ENCODE data around the gene CHDH.

Gene CHDH

DNA sequence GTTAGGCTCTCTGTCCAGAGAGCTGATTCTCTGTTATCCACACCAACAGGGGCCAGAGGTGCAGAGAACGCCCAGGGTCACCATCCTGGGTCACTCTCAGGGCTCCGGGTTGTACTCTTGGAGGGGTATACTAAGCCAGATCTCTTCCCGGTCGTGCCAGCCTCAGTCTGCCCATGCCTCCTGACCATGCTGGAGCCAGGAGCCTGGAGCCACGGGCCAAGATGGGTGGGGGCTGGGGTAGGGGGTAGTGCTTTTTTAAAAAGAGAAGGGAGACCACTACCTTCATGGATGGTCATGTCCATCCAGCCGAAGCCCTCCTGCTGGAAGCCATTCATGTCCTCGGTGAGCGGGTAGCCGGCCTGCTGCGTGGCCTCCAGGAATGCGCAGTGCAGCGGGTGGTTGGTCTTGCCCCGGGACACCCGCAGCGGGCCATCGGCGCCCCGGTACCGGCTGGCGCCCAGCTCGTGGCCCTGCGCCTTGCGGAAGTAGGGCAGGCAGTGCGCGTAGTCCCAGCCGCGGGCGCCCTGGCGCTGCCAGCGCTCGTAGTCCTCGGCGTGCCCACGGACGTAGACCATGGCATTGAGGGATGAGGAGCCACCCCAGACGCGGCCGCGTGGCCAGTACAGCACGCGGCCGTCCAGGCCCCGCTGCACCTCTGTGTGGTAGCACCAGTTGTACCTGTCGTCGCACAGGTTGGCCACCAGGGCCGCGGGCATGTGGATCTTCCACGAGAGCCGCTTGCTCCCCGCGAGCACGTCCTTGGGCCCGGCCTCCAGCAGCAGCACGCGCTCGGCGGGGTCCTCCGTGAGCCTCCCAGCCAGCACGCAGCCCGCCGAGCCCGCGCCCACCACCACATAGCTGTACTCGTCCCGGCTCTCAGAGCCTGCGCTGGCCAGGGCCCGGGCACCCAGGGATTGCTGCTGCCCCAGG is 22.9 kb downstream of the CHDH start:
- FAIRE-seq: no peak

DNA sequence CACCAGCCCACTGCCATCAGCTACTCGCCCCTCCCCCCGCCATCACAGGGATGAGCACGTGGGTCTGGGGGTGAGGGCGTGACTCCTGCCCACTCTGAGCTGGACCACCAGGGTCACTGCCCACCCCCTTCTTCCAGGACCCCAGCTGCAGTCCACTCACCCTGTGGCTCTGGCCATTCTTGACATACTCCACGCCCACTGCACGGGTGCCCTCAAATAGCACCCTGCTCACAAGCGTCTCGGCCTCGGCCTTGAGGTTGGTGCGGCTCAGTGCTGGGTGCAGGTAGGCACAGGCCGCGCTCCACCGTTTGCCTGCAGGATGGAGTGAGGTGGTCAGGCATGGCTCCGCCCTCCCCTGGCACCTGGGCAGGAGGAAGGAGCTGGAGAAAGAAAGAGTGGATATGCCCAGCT is 23.9 kb downstream of the CHDH start:
- no peak for FAIRE-seq

DNA sequence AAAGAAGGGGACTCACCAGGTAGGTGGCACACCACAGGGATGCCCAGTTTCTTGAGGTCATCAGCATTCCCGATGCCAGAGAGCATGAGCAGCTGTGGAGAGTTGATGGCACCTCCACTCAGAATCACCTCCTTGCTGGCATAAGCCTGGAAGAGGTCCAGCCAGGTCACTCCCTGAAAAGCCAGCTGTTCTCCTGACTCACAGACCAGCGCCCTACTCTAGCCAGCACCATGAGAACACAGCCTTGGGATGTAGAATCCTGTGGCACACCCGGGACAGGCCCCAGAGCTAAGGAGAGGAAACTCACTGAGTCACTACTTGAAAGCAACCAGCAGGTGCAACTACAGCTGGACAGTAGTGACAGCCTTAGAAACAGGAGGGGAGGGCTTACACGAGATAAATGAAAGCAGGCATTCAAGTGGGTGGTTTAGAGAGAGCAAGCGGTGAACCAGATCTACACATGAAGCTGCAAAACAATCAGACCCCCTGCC is 24.5 kb downstream of the CHDH start:
- FAIRE-seq: no peak

DNA sequence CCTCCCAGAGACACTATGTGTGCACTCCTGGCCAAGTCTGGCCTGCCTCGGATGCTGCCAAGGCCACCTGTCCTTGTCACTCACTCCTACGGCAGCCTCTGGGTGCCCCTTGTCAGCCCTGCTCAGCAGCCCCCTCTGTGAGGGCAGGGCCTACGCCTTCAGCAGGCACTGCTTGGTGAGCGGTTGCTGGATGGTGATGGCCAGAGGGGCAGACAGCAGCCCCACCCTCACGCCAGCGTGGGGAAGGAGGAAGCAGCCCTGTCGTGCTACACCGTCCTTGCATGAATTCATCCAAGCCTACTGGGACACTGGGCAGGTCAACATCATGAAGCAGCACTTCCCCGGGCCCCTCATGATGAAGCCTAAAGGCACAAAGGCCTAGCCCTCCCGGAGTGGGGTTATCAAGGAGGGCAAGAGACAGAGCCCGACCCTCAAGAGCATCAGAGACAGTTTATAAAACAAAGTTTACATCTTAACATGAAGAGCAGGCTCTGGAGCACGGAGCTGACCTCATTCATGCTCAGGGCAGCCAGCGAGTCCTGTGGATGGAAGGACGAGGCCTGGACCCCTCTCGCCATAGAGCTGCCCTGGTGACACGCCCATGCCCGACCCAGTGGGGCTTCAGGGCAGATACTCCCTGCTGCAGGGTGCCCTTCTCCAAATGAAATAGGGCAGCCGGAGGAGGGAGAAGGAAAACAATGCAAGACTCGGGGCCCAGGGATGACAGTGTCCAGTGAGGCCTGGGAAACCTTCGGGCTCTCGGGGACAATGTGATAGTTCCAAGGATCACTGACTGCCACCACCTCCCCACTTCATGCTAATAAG is 25.3 kb downstream of the CHDH start:
- no peak for FAIRE-seq

DNA sequence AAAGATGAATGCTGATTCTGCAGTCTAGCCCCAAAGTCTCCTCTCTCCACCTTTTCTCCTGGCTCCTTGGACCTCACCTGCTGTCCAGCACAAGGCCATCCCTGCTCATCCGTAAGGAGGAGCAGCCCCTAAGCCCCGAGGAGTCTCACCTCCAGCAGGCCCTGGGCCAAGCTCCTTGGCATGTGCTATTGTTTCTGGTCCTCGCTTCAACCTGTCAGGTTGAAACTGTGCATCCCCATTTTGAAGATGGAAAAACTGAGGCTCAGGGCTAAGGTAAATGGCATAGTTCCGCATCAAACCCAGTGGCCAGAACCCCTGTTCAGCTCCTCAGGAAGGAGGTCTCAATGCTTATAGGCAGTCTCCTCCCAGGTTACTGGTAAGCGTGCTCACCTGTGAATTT is 26.1 kb downstream of the CHDH start:
- no peak for FAIRE-seq

DNA sequence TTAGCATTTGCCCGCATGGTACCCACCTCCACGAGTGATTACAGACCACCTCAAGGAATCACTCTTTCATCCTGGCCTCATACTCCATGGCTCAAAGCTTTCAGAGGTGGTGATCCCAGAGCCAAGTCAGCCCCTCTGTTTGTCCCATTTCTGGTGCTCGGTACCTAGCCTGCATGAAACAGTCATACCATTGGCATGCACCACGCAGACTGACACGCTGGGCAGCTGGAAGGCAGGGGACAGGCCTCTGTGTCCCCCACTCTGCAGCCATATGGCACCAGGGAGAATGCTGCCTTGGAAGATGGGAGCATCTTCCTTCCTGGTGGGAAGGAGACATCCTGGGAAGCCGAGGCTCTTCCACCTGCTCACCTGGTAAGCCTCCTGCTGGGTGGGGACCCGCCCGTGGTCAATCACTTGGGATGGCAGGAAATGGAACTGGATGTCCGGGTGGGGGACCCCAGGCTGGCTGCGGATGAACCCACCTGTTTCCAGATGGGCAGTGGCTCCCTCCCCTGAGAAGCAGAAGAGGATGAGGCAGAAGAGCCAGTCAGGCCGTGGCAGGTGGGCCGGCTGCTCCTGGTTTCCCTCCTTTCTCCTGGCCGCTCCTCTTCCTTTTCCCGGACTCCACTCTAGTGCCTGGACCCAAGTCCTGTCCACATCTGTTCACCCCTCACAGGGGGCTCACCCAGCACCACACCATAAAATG is 26.9 kb downstream of the CHDH start:
- FAIRE-seq: no peak

DNA sequence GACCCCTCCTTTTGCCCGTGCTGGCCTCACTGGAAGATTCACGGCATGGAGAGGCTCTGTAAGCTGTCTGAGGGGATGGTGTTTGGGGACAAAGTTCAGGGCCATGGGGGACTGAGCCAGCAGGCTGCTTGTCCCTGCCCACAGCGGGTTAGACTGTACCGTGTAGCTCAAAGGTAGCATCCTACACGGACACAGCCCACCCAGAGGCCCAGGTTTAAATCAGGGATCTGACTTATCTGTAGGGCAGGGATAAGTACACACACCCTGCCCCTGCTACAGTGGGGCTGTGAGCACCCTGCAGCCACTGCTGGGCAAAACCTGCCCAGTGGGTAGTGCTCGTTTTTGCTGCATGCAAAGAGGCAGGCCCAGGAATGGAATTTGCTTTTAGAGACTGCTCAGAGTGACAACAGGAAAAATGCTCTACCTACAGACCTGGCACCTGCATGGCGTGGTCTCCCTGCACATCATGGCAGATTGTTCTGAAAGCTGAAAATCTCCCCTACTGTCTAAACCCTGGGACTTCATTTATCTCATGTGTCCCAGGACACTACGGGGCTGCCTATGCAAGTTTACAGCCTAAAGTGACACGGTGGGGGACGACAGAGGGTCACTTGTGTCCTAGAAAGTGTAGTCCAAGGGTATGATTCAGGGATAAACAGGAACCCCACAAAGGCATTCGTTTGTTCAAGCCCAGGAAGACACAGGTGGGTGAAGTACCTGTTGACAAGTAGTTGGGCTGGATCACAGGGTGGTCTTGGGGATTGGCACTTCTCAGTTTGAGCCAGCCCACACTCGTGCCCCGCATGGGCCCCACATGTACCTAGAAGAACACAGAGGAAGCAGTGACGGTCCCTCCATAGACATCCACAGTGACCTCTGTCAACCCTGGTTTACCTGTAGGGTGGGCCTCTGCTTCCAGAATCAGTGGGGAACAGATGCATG is 27.7 kb downstream of the CHDH start:
- FAIRE-seq: no peak

DNA sequence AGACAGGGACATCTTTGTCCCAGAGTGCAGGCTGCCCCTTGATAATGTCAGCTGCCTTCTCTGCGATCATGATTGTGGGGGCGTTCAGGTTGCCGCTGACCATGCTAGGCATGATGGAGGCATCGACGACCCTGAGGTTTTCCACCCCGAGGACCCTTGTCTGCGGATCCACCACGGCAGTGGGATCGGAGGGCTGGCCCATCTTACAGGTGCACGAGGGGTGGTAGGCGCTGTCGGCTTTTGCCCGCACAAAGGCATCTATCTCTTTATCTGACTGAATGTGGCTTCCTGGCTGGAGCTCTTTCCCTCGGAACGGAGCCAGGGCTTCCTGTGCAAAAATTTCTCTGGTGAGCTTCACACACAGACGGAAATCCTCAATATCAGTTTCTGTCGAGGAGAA is 28.4 kb downstream of the CHDH start:
- no peak for FAIRE-seq

DNA sequence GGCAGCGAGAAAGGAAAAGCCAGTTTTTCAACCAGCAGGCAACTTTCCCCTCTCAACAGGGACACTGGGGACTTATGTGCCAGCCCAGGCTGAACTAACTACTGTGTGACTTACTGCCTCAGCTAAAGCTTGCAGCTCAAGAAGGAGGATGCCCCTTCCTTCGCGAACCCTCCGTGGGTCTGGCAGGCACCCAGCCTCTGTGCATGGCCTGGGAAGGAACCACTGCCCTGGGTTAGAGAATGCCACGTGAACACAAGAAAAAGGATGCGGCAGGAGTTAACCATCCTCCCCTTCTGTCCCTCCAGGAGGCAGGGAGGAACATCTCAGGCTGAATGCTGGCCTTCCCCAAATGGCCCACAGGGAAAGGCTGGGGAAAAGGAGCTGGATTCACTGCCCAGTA is 29.0 kb downstream of the CHDH start:
- FAIRE-seq: no peak

DNA sequence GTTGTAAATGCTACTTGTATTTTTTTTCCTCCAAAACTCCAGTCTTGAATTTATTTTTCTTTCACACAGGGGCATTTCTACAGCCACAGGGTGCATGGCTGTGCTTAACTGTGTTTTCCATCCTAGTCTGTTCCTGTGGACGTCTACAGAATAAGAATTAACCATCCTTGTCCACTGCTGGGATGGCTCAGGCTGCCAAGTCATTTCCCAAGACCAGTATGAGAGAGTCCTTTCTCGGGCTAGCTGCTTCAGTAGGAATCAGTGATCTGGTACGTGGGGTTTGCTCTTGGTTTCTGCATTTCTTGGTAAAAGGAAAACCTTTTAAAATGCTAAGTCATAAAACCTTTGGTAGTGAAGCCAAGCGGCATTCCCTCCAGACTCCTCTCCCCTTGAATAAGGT is 29.8 kb downstream of the CHDH start:
- no peak for FAIRE-seq

DNA sequence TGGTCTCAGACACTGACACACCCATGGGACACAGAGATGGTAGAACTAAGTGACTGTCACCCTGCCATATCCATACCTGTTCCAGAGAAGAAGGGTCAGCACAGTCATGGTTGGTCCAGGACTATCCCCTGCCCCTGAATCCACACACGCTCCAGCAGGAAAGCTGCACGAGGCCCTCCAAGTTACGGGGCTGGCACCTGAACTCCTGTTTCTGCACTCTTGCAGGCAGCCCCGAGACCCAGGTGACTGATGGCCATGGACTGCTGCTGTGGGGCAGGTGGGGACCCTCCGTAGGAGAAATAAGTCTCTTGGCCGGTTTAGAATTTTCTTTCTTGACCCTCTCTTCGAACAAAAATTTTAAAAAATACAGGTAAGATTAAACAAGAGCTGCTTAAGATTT is 30.6 kb downstream of the CHDH start:
- FAIRE-seq: no peak

DNA sequence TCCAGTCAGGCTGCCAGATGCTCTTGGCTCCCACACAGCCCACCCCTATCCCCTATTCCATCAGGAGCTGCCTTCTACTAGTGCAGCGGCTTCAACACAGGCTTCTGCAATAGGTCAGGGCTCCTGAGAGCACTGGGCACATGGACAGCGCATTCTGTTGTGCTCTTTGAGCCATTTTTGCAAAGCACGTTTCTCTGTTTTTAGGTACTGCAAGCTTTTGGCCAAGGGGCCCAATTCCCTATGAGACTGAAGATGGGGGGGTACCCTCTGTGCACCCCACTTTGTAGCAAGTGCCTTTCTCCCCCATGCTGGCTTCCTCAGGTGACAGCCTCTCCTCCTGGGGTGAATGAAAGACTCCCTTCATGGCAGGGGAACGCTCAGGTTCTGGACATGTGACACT is 31.2 kb downstream of the CHDH start:
- FAIRE-seq: no peak

DNA sequence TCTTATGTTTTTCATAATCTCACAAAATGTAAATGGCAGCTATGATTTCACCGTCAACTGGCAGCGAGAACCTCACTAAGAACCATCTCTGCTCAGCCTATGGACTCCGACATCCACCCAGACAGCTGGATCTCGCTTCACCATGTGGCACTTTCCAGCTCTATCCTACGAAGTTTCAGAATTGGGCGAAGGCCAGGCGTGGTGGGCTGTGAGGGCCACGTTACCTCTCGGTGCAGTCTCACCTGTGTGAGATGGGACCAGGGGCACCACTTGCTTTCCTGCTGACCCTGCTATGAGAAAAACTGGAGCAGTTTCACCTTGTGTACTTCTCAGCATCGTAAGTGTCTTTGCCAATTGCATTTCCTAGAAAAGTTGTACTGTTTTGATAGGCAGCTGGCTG is 32.3 kb downstream of the CHDH start:
- no peak for FAIRE-seq

DNA sequence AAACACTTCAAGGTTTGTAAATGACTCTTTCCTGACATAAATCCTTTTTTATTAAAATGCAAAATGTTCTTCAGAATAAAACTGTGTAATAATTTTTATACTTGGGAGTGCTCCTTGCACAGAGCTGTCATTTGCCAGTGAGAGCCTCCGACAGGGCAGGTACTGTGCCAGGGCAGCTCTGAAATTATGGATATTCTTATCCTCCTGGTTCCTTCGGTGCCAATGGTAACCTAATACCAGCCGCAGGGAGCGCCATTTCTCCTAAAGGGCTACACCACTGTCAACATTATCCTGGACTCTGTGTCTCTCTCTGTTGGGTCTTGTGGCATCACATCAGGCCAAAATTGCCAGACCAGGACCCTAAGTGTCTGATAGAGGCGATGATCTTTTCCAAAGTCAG is 33.0 kb downstream of the CHDH start:
- no peak for FAIRE-seq

DNA sequence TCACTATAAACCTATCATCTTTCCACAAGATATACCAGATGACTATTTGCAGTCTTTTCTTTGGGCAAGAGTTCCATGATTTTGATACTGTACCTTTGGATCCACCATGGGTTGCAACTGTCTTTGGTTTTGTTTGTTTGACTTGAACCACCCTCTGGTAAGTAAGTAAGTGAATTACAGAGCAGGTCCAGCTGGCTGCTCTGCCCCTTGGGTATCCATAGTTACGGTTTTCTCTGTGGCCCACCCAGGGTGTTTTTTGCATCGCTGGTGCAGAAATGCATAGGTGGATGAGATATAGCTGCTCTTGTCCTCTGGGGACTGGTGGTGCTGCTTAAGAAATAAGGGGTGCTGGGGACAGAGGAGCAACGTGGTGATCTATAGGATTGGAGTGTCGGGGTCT is 33.8 kb downstream of the CHDH start:
- FAIRE-seq: no peak

DNA sequence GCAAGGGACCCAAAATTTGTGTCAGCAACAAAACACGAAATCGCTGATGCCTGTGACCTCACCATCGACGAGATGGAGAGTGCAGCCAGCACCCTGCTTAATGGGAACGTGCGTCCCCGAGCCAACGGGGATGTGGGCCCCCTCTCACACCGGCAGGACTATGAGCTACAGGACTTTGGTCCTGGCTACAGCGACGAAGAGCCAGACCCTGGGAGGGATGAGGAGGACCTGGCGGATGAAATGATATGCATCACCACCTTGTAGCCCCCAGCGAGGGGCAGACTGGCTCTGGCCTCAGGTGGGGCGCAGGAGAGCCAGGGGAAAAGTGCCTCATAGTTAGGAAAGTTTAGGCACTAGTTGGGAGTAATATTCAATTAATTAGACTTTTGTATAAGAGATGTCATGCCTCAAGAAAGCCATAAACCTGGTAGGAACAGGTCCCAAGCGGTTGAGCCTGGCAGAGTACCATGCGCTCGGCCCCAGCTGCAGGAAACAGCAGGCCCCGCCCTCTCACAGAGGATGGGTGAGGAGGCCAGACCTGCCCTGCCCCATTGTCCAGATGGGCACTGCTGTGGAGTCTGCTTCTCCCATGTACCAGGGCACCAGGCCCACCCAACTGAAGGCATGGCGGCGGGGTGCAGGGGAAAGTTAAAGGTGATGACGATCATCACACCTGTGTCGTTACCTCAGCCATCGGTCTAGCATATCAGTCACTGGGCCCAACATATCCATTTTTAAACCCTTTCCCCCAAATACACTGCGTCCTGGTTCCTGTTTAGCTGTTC is 34.9 kb downstream of the CHDH start:
- no peak for FAIRE-seq

DNA sequence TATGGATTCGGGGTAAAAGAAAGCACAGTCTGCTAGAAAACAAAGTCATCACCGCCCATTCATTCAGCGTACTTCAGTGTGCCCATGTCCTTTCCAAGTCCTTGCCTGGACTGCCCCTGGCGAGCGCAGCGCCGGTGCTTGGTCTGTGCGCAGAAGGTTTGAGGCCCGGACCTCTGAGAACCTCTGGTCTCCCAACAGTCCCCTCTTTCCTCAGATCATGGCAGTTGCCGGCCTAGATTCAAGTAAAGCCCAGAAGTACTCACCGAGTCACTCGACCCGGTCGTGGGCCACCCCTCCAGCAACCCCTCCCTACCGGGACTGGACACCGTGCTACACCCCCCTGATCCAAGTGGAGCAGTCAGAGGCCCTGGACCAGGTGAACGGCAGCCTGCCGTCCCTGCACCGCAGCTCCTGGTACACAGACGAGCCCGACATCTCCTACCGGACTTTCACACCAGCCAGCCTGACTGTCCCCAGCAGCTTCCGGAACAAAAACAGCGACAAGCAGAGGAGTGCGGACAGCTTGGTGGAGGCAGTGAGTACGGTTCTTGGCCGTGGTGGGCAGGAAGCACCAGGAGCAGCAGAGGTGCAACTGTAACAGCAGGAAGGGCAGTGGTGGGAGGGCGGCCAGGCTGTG is 36.3 kb downstream of the CHDH start:
- FAIRE-seq: no peak

DNA sequence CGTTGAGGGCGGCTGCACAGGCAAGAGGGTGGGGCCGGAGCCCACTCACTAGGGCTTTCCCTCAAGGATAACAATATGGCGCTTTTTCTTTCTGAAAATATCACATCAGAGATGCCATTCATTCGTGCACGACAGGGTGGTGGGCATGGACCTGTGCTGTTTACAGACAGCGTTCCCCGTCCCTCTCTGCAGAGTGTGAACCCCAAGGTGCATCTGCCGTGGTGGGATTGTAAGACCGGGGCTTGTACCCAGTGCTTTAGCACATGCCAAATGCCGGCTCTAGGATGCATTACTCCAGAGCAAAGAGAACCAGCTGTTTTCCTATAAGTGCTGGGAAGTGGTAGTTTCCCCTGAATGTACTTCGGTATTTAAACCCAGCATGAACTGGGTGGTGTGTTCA is 37.0 kb downstream of the CHDH start:
- no peak for FAIRE-seq

DNA sequence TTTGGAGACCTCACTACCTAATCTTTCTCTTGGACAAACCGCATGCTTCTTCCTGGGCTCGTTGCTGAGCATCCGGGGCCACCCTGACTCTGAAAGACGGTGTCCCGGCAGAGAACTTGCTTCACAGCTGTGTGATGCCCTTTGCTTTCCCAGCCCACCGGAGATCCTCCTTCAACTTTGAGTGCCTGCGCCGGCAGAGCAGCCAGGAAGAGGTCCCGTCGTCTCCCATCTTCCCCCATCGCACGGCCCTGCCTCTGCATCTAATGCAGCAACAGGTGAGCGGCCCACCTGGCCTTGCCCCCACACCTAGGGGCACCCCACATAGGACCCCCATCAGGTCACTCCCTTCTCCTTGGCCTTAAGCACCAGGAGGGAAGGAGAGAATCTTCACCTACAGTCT is 37.7 kb downstream of the CHDH start:
- FAIRE-seq: no peak

DNA sequence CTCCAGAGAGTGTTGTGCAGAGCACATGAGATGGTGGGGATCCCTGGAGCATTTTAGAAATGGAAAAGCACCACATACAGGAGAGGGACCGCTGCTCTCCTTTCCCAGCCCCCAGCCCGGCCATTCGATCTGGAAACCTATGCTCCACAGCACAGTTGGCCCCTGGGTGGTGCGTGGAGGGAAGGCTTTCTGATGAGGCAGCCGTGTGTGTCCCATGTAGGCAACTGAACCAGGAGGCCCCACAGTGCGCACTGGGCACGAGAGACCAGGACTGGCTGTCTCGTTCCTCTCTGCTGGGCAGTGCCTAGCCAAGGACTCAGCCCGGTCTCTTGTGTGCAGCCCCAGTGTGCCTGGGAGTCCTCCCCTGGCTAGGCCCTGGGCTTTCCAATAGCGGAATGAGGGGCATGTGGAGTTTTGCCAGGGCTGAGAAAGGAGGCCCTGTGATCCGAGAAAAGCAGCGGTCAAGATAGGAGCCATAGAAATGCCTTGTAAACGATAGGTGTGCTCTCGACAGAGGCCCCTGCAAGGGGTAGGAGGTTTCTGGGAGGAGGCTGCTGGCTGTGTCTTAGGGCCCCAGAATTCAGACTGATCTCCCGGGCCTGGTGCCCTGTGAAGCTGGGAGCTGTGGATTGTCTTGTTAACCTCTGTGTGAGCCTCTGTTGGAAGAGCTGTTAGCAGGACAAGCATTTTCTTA is 39.0 kb downstream of the CHDH start:
- FAIRE-seq: no peak

Measured in TTC549 (cell line).